Osteoblast (primary cell): ENCODE measurements around the gene PRKACA. TPM values are rescaled to one million over a fixed set of nuclear protein-coding genes. Genes with fewer than 3 reads are reported as not detected.
A peak's percentile ranks its signal among the peaks of the same experiment; 100 is the strongest.

ENCODE experiments used
- DNase-seq: peaks from one replicate; pipeline ENCODE4 v3.0.0; 2011; ENCODE audit warnings: low spot score, mixed read lengths; ENCODE audit not compliant: insufficient read length; ENCODE audit errors: missing footprints
- H2AFZ ChIP-seq: 2 replicates; pipeline ENCODE4 v1.6.0; 2011; ENCODE audit warnings: mild to moderate bottlenecking, low read length
- H3K27ac ChIP-seq: 2 replicates; pipeline ENCODE4 v1.5.1; 2011; ENCODE audit warnings: mild to moderate bottlenecking, low read depth, low read length, moderate library complexity
- H3K27me3 ChIP-seq: 2 replicates; pipeline ENCODE4 v1.6.0; 2012; ENCODE audit warnings: mild to moderate bottlenecking, control low read depth, inconsistent platforms, low read length, moderate library complexity; ENCODE audit not compliant: insufficient read depth
- H3K36me3 ChIP-seq: 2 replicates; pipeline ENCODE4 v1.5.1; 2011; ENCODE audit warnings: mild to moderate bottlenecking, low read length, control low read depth, moderate library complexity; ENCODE audit not compliant: insufficient read depth
- H3K4me1 ChIP-seq: 2 replicates; pipeline ENCODE4 v1.5.1; 2011; ENCODE audit warnings: mild to moderate bottlenecking, low read length, control low read depth, moderate library complexity; ENCODE audit not compliant: insufficient read depth
- H3K4me2 ChIP-seq: 2 replicates; pipeline ENCODE4 v1.6.0; 2011; ENCODE audit warnings: mild to moderate bottlenecking, low read length; ENCODE audit not compliant: insufficient read depth
- H3K4me3 ChIP-seq: fragments of 200-600 bp; sonication (generic); 3 replicates; pipeline ENCODE4 v1.5.1; 2012; ENCODE audit warnings: mild to moderate bottlenecking, low read length, inconsistent platforms; ENCODE audit not compliant: insufficient read depth
- H3K79me2 ChIP-seq: 2 replicates; pipeline ENCODE4 v1.6.0; 2012; ENCODE audit warnings: mild to moderate bottlenecking, low read length, control low read depth, inconsistent platforms; ENCODE audit not compliant: insufficient read depth
- H3K9me3 ChIP-seq: 2 replicates; pipeline ENCODE4 v1.5.1; 2011; ENCODE audit warnings: low read depth, low read length, control low read depth
- H4K20me1 ChIP-seq: 2 replicates; pipeline ENCODE4 v1.6.0; 2012; ENCODE audit warnings: mild to moderate bottlenecking, low read length, control low read depth; ENCODE audit not compliant: insufficient read depth
- CTCF ChIP-seq: IDR thresholded peaks from 2 replicates; pipeline ENCODE4 v1.5.1; 2011; ENCODE audit warnings: mild to moderate bottlenecking, low read depth, low read length, moderate library complexity; ENCODE audit errors: extremely low read depth
- total RNA-seq: library from RNA; depleted of rRNA; stranded (reverse); fragments of >200 nt; gene quantifications from 2 replicates; pipeline ENCODE4 v1.2.3, GENCODE V29; 2012

PRKACA gene
- total RNA-seq, 1 donor = 45.6 TPM

GRCh38 chr19:14090509-14091080, 27.0 kb downstream of the PRKACA start, which contains the start of gene SAMD1:
Gene SAMD1 (minus strand): TSS chr19:14090751.
- Histone ChIP-seq H3K27ac (peak within 1 kb of the TSS; percentile 56), H3K36me3 (peaks cover 18% of the 10 kb centered on the region), H3K27me3 (no peaks in the 10 kb centered on the region), H2AFZ (peak within 1 kb of the TSS; percentile 68), H3K4me1 (peaks cover 6% of the 10 kb centered on the region), H3K9me3 (peaks cover 6% of the 10 kb centered on the region), H4K20me1 (peaks cover 12% of the 10 kb centered on the region), H3K79me2 (no peaks in the 10 kb centered on the region), H3K4me2 (peak within 1 kb of the TSS; percentile 95), H3K4me3 (peak within 1 kb of the TSS; percentile 79)
- no peak for TF ChIP-seq CTCF
- peak; percentile 99 for DNase-seq

DNA sequence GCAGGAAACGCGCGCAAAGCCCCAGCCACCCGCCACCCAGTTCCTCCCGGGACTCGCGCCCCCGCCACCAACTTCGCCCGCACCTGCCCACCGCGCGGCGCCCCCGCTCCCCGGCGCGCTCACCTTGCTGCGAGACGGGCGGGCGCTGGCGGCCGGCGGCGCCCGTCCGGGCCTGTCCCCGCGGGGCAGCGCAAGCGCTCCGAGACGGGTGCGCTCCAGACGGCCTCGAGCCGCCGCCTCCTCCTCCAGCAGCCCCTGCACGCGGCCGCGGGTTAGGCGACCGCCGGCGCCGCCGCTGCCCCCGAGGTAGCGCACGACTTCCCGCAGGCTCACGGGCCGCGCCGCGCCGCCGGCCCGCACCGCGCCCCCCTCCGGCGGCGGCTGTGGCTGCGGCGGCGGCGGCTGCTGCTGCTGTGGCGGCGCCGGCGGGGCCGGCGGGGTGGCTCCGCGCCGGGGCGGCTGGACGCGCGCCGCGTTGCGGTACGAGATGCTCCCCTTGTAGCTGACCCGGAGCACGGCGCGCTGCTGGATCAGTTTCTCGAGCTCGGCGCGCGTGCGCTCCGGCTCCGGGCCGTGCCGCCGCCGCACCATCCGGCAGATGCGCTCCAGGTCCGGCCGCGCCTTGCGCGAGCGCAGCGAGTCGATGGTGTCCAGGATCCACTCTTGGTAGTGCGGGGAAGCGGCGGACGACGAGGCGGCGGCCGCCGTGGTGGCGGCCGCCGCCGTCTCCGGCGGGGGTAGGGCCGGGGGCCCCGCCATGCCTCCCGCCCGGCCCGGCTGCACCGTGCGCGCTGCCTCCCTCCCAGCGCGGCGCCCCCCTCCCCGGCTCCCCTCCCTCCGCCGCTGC, 27.7 kb downstream of the PRKACA start:
- Histone ChIP-seq H3K79me2 (no peaks in the 10 kb centered on the region), H2AFZ (no peak overlapping the region), H3K27ac (no peak overlapping the region), H4K20me1 (peaks cover 12% of the 10 kb centered on the region), H3K27me3 (no peaks in the 10 kb centered on the region), H3K4me3 (peak overlapping the region; percentile 67), H3K4me1 (peaks cover 6% of the 10 kb centered on the region), H3K4me2 (peak overlapping the region; percentile 51), H3K36me3 (peaks cover 18% of the 10 kb centered on the region), H3K9me3 (peaks cover 6% of the 10 kb centered on the region)
- TF ChIP-seq CTCF = no peak
- DNase-seq = peak; percentile 98

DNA sequence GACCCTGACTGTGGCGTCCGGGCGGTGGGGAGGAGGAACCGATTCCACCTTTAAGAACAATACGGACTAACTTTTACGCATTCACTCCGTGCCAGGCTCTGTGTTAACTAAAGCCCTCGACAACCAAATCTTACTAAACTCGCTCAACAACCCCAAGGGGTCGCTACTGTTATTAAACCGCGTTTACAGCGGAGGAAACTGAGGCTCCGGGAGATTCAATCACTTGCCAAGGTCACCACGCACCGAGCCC, 28.2 kb downstream of the PRKACA start:
- H3K79me2 ChIP-seq = no peaks in the 10 kb centered on the region
- peaks cover 18% of the 10 kb centered on the region for H3K36me3 ChIP-seq
- peaks cover 6% of the 10 kb centered on the region for H3K4me1 ChIP-seq
- peaks cover 12% of the 10 kb centered on the region for H4K20me1 ChIP-seq
- no peak overlapping the region for H2AFZ ChIP-seq
- H3K27me3 ChIP-seq = no peaks in the 10 kb centered on the region
- H3K27ac ChIP-seq = no peak overlapping the region
- H3K4me2 ChIP-seq = peak overlapping the region; percentile 51
- H3K9me3 ChIP-seq = peaks cover 6% of the 10 kb centered on the region
- no peak for TF ChIP-seq CTCF
- DNase-seq = no peak
- peak overlapping the region; percentile 64 for H3K4me3 ChIP-seq

- Histone ChIP-seq H3K4me3 (peak overlapping the region; percentile 64), H3K4me1 (peaks cover 6% of the 10 kb centered on the region), H4K20me1 (peaks cover 12% of the 10 kb centered on the region), H3K27me3 (no peaks in the 10 kb centered on the region), H3K79me2 (no peaks in the 10 kb centered on the region), H3K4me2 (peak overlapping the region; percentile 51), H3K36me3 (peaks cover 18% of the 10 kb centered on the region), H3K9me3 (peaks cover 6% of the 10 kb centered on the region), H2AFZ (no peak overlapping the region), H3K27ac (no peak overlapping the region)
- DNase-seq = peak; percentile 71
- no peak for TF ChIP-seq CTCF
Observed at GRCh38 chr19:14088634-14089411, 28.7 kb downstream of the PRKACA start.
